ENCODE results near the gene ZFP1.

The ZFP1 gene

DNA sequence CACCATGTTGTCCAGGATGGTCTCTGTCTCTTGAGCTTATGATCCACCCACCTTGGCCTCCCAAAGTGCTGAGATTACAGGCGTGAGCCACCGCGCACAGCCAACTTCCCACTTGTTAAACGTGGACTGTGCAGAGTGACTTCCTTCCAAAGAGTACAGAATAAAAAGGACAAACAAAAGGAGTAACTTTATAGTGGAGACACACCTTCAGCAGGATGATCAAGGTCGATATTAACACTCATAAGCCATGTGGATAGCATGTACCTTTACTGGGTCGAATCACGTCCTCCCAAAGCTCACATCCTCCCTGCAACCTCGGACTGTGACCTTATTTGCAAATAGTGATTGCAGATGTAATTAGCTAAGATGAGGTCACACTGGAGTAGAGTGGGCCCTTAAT, 10.1 kb upstream of the ZFP1 start:
- DNase-seq, result no peak

DNA sequence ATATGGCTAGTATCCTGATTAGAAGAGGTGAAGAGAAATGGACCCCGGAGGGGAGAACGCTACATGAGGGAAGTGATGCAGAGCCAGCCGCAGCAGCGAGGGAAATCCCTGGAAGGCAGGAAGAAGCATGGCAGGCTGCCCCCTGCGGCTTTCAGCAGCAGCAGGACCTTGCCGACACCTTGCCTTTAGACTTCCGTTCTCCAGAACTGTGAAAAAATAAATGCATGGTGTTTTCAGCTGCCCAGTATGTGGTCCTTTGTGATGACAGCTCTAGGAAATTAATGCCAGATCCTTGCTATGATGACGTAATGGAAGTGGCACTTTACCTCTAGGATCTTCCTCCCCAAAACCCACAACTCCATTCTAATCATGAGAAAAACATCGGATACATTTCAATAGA, 9.7 kb upstream of the ZFP1 start:
- in situ Hi-C loops (cut with MboI; ENCODE audit: low pct_unique_long_range_greater_than_20kb, low sequenced_read_pairs), result no loop called here
- DNase-seq, result no peak

More for the DNA sequence above, 10.1 kb upstream of the ZFP1 start:
- in situ Hi-C loops (cut with MboI; ENCODE audit: low pct_unique_long_range_greater_than_20kb, low sequenced_read_pairs), result no loop called here

DNA sequence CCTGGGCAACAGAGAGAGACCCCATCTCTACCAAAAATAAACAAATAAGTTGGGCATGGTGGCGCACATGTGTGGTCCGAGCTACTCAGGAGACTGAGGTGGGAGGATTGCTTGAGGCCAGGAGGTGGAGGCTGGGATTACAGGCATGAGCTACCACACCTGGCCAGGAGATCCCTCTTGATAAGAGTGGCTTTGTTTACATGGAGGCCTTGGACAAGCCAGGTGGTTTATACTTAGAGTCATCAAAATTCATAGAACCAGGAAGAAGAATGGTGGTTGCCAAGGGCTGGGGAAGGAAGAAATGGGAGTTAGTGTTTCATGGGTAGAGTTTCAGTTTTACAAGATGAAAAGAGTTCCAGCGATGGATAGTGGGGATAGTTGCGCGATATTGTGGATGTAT, 8.8 kb upstream of the ZFP1 start:
- no peak for DNase-seq
- in situ Hi-C loops (cut with MboI; ENCODE audit: low pct_unique_long_range_greater_than_20kb, low sequenced_read_pairs), result no loop called here

DNA sequence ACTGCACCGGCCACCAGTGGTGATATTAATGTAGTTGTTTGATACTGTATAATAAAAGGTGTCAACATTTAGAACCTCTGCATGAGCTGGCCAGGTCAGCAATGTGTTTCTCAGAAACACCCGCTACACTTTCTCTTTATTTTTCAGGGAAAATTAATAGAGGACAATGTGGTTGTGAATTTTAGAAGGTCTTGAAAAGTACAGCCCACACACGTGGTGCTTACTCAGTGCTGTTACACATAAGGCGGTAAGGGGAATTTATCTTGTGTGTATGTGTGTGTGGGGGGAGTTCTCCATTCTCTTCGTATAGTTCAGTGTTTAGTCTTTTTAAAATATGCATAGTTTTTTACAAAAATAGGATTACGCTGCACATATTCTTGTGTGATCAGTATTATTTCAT, 4.4 kb upstream of the ZFP1 start:
- DNase-seq, result no peak
- in situ Hi-C loops (cut with MboI; ENCODE audit: low pct_unique_long_range_greater_than_20kb, low sequenced_read_pairs), result no loop called here

DNA sequence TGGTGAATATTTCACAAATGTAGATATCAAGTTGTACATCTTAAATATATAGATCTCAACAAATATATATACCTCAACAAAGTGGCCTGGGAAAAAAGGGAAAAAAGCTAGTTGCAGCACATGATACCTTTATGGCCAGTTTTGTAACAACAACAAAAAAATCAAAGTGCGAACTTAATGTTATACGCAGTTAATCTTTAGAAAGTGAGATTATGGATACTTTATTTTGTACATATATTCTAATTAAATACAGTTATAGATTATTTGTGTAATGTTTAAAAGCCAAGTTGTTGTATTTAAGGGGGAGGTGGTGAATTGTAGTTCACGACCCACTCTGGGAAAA, 385 bp upstream of the ZFP1 start:
- no peak for DNase-seq
- in situ Hi-C loops (cut with MboI; ENCODE audit: low pct_unique_long_range_greater_than_20kb, low sequenced_read_pairs), result no loop called here

DNA sequence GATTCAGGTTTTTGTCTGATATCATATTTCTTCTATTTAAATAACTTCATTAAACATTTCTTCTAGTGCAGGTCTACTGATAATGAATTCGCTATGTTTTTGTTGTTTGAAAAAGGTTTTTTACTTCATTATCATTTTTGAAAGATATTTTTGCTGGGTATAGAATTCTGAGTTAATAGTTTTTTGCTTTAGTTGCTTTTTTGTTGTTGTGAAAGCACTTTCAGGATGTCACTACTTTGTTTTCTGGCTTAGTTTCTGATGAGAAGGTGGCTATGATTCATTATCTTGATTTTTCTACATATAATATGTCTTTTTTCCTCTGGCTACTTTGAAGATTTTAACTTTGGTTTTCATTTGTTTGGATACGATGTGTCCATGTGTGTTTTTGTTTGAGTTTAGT, 3.5 kb downstream of the ZFP1 start:
- in situ Hi-C loops (cut with MboI; ENCODE audit: low pct_unique_long_range_greater_than_20kb, low sequenced_read_pairs), result no loop called here
- no peak for DNase-seq

DNA sequence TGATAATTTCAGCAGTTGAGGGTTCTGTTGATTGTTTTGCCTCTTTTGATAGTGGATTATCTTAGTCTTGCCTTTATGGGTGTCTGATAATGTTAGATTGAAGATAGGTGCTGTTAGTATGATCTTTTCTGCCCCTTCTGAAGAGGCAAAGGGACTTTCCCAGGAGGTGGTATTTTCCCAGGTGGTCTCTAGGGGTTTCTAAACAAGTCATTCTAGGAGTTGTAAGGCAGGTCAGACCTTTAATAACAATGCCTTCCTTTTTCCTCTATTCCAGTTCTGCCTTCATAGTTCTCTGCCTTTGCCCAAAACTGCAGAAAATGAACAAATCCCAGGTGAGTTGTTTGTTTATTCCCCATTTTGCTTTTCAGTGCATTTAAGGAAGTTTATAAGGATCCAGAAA, 4.3 kb downstream of the ZFP1 start:
- no peak for DNase-seq
- in situ Hi-C loops (cut with MboI; ENCODE audit: low pct_unique_long_range_greater_than_20kb, low sequenced_read_pairs), result no loop called here

DNA sequence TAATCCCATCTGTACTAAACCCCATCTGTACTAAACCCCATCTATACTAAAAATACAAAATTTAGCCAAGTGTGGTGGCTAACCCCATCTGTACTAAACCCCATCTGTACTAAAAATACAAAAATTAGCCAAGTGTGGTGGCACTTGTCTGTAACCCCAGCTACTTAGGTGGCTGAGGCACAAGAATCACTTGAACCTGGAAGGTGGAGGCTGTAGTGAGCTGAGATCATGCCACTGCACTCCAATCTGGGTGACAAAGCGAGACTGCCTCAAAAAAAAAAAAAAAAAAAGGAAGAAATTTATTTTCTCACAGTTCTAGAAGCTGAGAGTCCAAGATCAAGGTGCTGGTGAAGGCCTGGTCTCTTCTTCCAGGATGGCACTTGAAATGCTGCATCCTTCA, 12.1 kb downstream of the ZFP1 start:
- in situ Hi-C loops (cut with MboI; ENCODE audit: low pct_unique_long_range_greater_than_20kb, low sequenced_read_pairs), result no loop called here
- no peak for DNase-seq

DNA sequence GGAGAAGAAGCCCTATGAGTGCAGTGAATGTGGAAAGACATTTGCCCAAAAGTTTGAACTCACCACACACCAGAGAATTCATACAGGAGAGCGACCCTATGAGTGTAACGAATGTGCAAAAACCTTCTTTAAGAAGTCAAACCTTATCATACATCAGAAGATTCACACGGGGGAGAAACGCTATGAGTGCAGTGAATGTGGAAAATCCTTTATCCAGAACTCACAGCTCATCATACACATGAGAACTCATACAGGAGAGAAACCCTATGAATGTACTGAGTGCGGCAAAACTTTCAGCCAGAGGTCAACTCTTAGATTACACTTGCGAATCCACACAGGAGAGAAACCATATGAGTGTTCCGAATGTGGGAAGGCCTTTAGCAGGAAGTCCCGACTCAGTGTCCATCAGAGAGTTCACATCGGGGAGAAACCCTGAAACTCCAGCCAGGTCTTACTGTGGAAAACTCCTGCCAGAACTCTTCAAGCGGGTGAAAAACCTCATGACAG, 21.6 kb downstream of the ZFP1 start:
- in situ Hi-C loops (cut with MboI; ENCODE audit: low pct_unique_long_range_greater_than_20kb, low sequenced_read_pairs), result no loop called here
- DNase-seq, result no peak

DNA sequence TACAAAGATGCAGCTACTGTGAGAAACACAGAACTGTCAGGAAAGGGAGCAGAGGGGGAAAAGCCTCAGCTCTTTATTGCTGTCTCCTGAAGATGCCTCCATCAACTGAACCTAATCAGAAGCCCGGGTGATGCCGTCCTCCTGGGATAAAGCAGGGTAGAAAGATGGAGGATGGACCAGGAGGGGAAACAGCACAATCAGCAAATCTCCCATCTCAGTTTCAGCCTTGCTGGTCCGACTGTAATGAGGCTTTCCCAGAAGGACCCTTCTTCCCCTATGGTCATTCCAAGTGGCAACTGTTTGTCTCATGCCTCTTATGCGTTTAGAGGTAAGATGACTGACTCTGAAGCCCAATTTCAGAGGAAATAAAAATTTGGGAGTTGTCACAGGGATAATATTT, 24.3 kb downstream of the ZFP1 start:
- in situ Hi-C loops (cut with MboI; ENCODE audit: low pct_unique_long_range_greater_than_20kb, low sequenced_read_pairs), result no loop called here
- no peak for DNase-seq

DNA sequence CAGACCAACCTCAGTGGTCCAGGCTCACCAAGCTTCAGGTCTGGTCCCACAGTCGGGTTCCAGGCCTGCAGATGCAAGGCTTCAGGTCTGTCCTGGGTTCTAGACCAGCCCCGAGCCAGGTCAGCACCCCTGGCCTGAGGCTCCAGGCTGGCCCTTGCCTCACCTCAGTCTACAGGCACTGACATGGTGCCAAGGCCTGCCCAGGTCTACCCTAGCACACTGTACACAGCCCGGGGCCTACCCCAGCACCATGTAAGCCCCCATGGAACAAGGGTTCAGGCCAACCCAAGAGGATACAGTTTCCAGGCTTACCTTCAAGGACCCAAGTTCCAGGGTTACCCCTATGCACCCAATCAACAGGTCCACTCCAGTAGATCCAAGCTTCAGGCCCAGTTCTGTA, 26.8 kb downstream of the ZFP1 start:
- in situ Hi-C loops (cut with MboI; ENCODE audit: low pct_unique_long_range_greater_than_20kb, low sequenced_read_pairs), result no loop called here

DNA sequence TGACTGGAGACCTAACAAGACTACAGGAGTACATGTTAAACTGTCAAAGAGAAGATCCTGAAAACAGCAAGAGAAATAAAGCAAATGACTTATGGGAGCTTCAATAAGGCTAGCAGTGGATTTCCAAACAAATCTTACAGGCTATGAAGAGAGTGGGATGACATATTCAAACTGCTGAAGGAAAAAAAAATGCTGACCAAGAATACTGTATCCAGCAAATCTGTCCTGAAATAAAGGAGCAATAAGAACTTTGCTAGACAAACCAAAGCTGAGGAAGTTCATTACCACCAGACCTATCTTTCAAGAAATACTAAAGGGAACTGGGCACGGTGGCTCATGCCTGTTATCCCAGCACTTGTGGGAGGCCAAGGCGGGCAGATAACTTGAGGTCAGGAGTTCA, 28.6 kb downstream of the ZFP1 start:
- no peak for DNase-seq
- in situ Hi-C loops (cut with MboI; ENCODE audit: low pct_unique_long_range_greater_than_20kb, low sequenced_read_pairs), result no loop called here

More for the DNA sequence above, 26.8 kb downstream of the ZFP1 start:
- DNase-seq, result no peak

DNA sequence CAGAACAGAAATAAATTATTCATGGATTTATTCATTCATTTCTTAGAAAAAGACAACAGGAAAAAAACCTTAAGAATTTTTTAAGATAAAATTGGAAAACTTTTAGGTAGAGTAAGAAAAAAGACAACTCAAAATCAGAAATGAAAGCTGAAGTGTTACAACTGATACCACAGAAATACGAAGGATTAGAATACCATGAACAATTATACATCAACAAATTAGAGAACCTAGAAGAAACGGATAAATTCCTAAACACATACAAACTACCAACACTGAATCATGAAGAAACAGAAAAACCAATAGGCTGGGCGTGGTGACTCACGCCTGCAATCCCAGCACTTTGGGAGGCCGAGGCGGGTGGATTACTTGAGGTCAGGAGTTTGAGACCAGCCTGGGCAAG, 30.9 kb downstream of the ZFP1 start:
- in situ Hi-C loops (cut with MboI; ENCODE audit: low pct_unique_long_range_greater_than_20kb, low sequenced_read_pairs), result no loop called here
- no peak for DNase-seq

DNA sequence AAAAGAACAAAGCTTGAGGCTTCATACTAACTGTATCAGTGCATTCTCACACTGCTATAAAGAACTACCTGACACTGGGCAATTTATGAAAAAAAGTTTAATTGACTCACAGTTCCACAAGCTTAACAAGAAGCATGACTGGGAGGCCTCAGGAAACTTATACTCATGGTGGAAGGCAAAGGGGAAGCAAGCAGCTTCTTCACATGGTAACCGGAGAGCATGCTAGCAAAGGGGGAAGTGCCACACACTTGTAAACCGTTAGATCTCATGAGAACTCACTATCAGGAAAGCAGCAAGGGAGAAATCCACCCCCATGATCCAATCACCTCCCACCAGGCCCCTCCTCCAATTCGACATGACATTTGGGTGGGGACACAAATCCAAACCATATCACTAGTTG, 33.3 kb downstream of the ZFP1 start:
- peak; percentile 80 for DNase-seq
- in situ Hi-C loops (cut with MboI; ENCODE audit: low pct_unique_long_range_greater_than_20kb, low sequenced_read_pairs), result no loop called here

DNA sequence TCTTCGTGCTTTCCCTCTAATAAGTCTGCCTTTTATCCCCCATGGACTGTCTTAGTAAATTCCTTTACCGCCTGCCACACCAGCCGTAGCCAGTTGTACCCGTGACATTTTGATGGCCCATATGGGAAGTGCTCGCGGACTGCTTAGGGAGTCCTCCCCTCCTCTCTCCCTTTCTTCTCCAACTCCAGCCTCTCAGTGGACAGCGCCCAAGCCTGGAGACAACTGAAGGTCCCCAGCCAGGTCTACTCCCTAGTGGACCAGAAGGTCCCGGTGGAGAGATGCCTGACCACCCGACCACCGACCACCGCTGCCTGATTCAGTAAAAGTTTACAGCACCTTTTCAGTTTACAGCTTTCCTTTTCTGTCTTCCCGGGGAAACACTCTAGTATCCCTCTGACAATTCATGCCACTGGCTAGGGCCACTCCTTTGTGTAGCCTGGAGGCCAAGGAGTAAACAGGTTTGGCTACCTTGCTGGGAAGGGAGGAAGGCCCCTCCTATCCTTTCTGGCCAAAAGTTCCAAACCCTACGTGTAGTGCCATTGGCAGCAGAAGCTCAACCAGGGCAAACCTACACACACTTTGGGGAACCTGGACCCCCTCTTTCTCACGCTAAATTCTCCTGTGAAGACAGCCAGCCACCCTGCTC, 40.6 kb downstream of the ZFP1 start:
- no peak for DNase-seq
- in situ Hi-C loops (cut with MboI; ENCODE audit: low pct_unique_long_range_greater_than_20kb, low sequenced_read_pairs), result no loop called here

DNA sequence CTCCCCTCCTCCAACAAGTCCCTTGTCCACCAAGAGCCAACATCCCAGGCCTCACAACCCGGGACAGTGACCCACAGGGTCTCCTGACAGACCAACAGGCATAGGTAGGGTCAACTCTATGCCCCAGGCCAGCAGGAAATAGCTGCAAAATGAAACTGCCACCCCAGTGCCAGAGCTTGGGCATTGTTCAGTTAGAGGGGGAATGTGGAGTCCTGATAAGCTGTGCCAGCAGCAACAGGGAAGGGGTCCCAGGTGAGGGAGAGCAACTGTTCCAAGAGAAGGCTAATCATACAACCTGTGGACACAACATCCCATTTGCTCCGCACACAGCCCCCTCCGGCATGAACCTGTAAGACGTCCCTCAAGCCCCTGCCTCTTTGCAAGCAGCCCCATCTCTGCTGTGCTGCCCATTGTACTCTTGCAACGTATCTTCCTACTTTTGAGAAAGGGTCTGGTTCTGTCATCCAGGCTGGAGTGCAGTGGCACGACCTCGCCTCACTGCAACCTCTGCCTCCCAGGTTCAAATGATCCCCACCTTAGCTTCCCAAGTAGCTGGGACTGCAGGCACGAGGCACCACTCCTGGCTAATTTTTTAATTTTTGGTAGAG, 41.4 kb downstream of the ZFP1 start:
- in situ Hi-C loops (cut with MboI; ENCODE audit: low pct_unique_long_range_greater_than_20kb, low sequenced_read_pairs), result no loop called here
- no peak for DNase-seq

DNA sequence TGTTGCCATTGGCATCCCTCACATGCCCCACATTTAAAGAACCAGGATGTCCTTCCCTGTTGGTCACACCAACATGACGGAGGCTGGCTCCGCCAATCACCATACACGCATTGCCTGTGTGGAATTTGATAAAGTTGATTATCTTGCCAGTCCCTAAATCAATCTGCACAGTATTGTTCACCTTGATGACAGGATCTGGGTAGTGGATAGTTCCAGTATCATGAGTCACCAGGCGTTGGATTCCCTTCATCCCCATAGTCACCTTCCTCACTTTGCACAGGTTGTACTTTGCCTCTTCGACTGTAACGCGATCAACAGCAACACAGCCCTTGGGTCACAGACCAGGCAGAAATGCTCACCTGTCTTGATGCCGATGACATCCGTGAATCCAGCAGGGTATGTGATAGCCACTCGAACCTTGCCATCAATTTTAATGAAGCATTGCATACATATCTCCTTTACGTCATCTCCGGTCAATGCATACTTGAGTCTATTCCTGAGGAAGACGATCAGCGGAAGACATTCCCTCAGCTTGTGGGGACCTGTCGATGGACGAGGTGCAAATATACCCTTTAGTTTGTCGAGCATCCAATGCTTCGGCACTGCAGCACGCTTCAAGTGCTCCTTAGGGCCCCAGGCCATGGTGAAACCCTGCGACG, 44.4 kb downstream of the ZFP1 start:
- in situ Hi-C loops (cut with MboI; ENCODE audit: low pct_unique_long_range_greater_than_20kb, low sequenced_read_pairs), result no loop called here
- no peak for DNase-seq

DNA sequence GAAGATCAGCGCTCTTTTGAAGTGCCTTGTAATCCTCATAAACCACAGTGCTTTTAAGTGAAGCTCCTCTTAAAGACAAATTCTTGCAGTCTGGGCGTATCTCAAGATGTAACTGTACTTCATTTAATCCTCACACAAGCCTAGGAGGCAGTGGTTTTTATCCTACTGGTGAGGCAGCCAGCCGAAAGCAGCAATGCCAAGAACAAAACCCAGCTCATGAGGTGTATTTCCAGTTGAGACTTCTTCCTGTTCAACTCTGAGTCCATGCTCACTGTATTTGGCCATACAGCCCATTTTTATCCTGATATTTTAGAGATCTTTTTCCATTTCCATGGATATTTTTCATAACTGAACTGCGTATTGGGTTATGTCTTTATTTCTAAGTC, 44.9 kb downstream of the ZFP1 start:
- in situ Hi-C loops (cut with MboI; ENCODE audit: low pct_unique_long_range_greater_than_20kb, low sequenced_read_pairs), result no loop called here
- DNase-seq, result no peak

DNA sequence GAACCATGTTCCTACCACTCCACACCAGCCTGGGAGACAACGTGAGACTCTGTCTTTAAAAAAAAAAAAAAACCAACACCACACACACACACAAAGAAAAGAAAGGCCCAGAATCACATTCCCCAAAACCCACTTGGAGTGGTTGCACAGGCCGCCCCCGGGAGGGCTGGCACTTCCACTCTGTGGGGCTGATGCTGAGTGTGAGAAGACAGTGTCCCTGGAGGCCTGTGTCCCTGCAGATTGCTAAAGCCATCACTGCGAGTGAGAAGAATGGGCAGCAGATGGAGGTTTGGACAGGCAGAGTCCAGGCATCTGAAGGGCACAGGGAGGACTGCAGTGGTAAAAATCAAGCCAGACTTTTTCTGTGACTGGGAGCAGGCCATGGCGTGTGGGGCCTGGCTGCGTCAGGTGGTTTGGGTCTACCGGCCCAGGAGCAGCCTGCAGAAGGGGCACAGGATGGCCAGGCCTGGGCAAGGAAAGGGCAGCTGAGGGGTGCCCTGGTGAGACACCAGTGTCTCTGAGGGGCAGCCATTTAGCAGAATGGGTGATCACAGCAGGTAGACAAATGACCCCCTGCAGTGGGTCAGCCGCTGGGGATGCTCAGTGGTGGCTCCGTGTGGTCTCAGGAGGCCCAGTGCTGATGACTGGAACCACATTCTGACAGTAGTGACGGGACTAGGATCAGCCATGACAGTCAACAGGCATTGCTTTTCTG, 45.6 kb downstream of the ZFP1 start:
- DNase-seq, result no peak
- in situ Hi-C loops (cut with MboI; ENCODE audit: low pct_unique_long_range_greater_than_20kb, low sequenced_read_pairs), result no loop called here

All from KBM-7 (cell line).